ENCODE results near the gene GPR42.

Gene GPR42

GRCh38 chr19:35340431-35340830 lies 30.4 kb upstream of the GPR42 start:
- no peak for TF ChIP-seq CTCF (conservative IDR thresholded peaks at IDR 0.05; ENCODE audit: low read depth, low read length)
- no peak for DNase-seq (ENCODE audit: low read depth)
- H3K4me3 ChIP-seq (ENCODE audit: low read length) = no peak overlapping the region

GRCh38 chr19:35341006-35341405 lies 29.9 kb upstream of the GPR42 start:
- no peak for DNase-seq (ENCODE audit: low read depth)
- no peak for TF ChIP-seq CTCF (conservative IDR thresholded peaks at IDR 0.05; ENCODE audit: low read depth, low read length)
- H3K4me3 ChIP-seq (ENCODE audit: low read length) = no peak overlapping the region

GRCh38 chr19:35341565-35342225 lies 29.2 kb upstream of the GPR42 start:
- TF ChIP-seq CTCF (conservative IDR thresholded peaks at IDR 0.05; ENCODE audit: low read depth, low read length) = no peak
- no peak overlapping the region for H3K4me3 ChIP-seq (ENCODE audit: low read length)
- no peak for DNase-seq (ENCODE audit: low read depth)

GRCh38 chr19:35342430-35342829 lies 28.4 kb upstream of the GPR42 start:
- no peak for TF ChIP-seq CTCF (conservative IDR thresholded peaks at IDR 0.05; ENCODE audit: low read depth, low read length)
- H3K4me3 ChIP-seq (ENCODE audit: low read length) = no peak overlapping the region
- DNase-seq (ENCODE audit: low read depth) = no peak

GRCh38 chr19:35344511-35345031 lies 26.3 kb upstream of the GPR42 start:
- no peak for DNase-seq (ENCODE audit: low read depth)
- TF ChIP-seq CTCF (conservative IDR thresholded peaks at IDR 0.05; ENCODE audit: low read depth, low read length) = no peak

GRCh38 chr19:35345671-35346111 lies 25.2 kb upstream of the GPR42 start:
- H3K4me3 ChIP-seq (ENCODE audit: low read length) = no peak overlapping the region
- no peak for DNase-seq (ENCODE audit: low read depth)
- TF ChIP-seq CTCF (conservative IDR thresholded peaks at IDR 0.05; ENCODE audit: low read depth, low read length) = no peak

More at GRCh38 chr19:35344511-35345031, 26.3 kb upstream of the GPR42 start:
- no peak overlapping the region for H3K4me3 ChIP-seq (ENCODE audit: low read length)

All from retinal pigment epithelial cell (primary cell).